GM12801 (cell line): ENCODE data around the gene HIVEP2.

Experiments
- CTCF ChIP-seq: IDR thresholded peaks from one replicate; pipeline ENCODE4 v1.5.1; 2011; ENCODE audit warnings: control low read depth; ENCODE audit not compliant: insufficient read length; ENCODE audit errors: extremely low read depth

Gene HIVEP2

DNA sequence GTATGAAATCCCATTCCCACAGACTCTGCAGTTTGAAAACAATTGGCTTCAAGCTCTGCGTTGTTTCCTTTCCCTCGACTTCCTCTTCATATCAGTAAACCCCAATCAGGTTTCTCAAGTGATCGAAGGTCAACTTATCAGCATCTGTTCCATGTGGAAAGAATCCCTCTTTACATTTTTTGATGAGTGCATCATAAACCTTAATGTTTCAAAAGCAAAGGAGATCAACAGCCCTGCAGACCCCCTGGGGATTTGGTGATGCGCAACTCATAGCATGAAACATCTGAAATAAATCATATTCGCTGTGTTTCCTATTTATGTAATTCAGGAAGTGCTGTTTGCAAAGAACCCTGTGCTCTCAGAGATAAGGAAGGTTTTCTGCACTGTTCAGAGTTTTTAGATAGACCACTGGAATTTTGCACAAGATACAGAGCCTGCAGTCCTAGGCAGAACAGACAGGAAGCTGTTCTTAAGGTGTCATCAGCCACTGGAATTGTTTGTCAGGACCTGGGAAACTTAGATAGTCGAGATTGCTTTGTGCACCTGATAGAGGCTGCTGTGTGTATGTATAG lies 216.0 kb downstream of the HIVEP2 start:
- no peak for TF ChIP-seq CTCF

DNA sequence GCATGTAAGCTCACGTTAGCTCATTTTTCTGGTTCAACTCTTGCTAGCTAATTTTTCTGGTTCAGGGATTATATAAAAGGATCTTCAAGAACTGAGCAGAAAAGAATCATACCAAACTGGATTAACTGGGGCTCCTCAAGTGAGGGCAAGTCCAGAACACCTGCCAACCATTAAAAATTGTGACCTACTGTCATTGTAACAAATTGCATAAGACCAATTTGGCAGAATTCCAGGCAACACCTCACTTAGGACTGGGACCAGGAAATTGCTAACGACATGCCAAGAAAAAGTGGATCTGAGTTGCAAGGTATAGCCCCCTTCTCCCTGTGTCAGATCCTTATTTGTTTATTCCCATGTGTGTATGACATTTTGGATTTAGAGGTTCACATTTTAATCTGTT lies 216.6 kb downstream of the HIVEP2 start:
- no peak for TF ChIP-seq CTCF

- no peak for TF ChIP-seq CTCF
Observed at GRCh38 chr6:142726616-142727015, 218.4 kb downstream of the HIVEP2 start.

DNA sequence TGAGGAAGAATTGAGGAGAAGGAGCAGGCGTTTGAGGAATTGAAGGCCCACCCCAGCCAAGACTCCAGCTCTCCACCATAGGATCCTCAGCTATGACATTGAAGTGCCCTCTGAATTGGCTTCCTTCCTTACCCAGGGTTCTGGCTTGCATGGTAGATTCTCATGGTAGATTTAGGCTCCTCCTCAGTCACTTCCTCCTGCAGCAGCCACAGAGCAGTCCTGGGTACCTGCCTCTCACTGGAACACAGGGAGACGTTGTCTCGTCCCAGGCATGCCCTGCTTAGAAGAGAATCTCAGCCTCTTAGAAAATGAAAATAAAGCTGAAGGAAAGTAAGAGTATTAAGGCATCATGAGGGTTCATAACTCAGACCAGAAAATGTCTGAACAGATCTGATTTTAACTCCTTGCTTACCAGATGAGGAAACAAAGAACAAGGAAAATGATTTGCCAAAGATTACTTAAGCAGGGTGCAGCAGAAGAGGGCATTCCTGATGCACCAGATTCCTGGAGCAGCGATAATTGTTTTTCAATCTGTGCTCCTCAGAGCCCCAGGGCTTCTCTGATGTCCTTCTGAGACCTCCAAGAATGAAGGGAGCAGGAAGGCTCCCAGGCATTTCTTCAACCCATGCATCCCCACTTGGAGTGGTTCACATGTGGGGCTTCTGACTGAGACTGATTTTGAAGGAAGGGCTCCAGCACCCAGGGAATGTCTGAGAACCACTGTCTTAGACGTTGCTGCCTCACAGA lies 219.8 kb downstream of the HIVEP2 start:
- no peak for TF ChIP-seq CTCF

- no peak for TF ChIP-seq CTCF
Observed at GRCh38 chr6:142722841-142723240, 222.1 kb downstream of the HIVEP2 start.

DNA sequence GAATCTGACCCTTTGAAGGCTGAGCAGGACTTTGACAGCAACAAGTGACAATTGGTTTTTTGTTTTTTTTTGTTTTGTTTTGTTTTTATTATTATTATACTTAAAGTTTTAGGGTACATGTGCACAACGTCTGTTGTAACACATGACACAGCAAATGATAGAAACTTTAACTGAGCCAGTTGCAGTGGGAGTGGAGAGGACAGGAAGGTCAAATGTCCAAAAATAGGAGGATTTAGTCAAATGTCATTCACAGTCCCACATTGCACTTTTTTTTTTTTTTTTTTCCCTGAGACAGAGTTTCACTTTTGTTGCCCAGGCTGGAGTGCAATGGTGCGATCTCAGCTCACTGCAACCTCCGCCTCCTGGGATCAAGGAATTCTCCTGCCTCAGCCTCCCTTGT lies 223.0 kb downstream of the HIVEP2 start:
- no peak for TF ChIP-seq CTCF

GRCh38 chr6:142721215-142721920 lies 223.6 kb downstream of the HIVEP2 start:
- no peak for TF ChIP-seq CTCF
